Prostate gland (tissue), 2 donors: Measurements from ENCODE around the gene KIF5A. TPM values are rescaled to one million over a fixed set of nuclear protein-coding genes. Genes with fewer than 3 reads are reported as not detected.

Source experiments
- DNase-seq: peaks from one replicate; pipeline ENCODE4 v3.0.0-alpha.2; 2019; ENCODE audit warnings: low spot score
- H3K27ac ChIP-seq, 2 donors: fragments of 200-600 bp; sonication (generic); 2 replicates each; pipeline ENCODE4 v1.5.1; 2017 to 2019
- H3K27me3 ChIP-seq: fragments of 200-600 bp; sonication (generic); replicated peaks from 2 replicates; pipeline ENCODE4 v1.5.1; 2019; ENCODE audit not compliant: insufficient read depth
- H3K36me3 ChIP-seq, 2 donors: fragments of 200-600 bp; sonication (generic); 1 replicate in 1 of 2; 2 replicates in 1 of 2; pipeline versions ENCODE4 v1.5.1 to v1.8.1; 2017 to 2019
- H3K4me1 ChIP-seq: fragments of 200-600 bp; sonication (generic); replicated peaks from 2 replicates; pipeline ENCODE4 v1.5.1; 2019
- H3K4me3 ChIP-seq, 2 donors: fragments of 200-600 bp; sonication (generic); 2 replicates each; pipeline ENCODE4 v1.5.1; 2017 to 2019
- H3K9me3 ChIP-seq: fragments of 200-600 bp; sonication (generic); 2 replicates; pipeline ENCODE4 v1.5.1; 2017
- CTCF ChIP-seq, 4 experiments: fragments of 200-600 bp in 2 of 4; fragments of 450-650 bp in 2 of 4; sonication (generic) in 2 of 4; IDR thresholded peaks; 1 replicate in 3 of 4; 2 replicates in 1 of 4; pipeline ENCODE4 v1.5.1; 2016 to 2019; ENCODE audit warnings: antibody characterized with exemption in 4 of 4, mild to moderate bottlenecking in 2 of 4, moderate library complexity in 2 of 4
- POLR2A ChIP-seq: fragments of 450-650 bp; IDR thresholded peaks from one replicate; pipeline ENCODE4 v1.6.1; 2016; ENCODE audit warnings: antibody characterized with exemption, mild to moderate bottlenecking
- POLR2AphosphoS5 ChIP-seq: sonication (generic); formaldehyde crosslinking; IDR thresholded peaks from one replicate; pipeline ENCODE4 v1.6.1; 2017; ENCODE audit warnings: antibody characterized with exemption
- WGBS: methylation state at CpG from one replicate; pipeline ENCODE4 v1.1.5; 2018; 5-methylcytosine and 5-hydroxymethylcytosine counted together
- intact Hi-C: fragments of 100-400 bp; cut with DNase I; formaldehyde crosslinking; loops from one replicate; pipeline ENCODE4 v1.14.2; 2022
- total RNA-seq, 2 donors: library from RNA; depleted of rRNA; stranded (reverse); fragments of >200 nt; gene quantifications; one replicate each; pipeline ENCODE4 v1.1.0, GENCODE V29; 2016

The KIF5A gene
- total RNA-seq, 2 donors from 2014 or later, result 0.50 to 3.7 TPM

DNA sequence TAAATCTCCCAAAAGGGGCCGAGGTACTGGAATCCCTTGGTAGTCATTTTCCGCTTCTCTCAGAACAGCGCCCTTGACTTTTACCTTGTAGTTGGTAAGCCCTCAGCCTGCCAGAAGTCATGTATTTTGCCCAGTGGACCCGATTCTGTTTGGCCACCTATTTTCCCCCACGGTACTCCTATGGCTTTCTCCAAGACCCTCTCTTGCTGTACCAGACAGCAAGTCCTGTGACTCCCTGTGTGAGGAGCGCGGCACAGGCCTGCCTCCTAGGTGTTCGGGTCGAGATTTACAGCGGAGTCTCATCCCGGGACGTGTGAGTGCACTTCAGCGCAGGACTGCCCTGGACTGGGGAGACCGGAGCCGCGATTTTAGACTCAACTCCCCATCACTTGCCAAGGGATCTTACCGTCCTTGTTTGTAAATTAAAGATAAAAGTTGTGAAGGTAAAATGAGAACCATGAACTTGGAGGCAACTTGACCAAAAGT is 28.3 kb upstream of the KIF5A start:
- Histone ChIP-seq H3K27me3 (no peaks in the 10 kb centered on the region), H3K36me3 (peaks cover 5% of the 10 kb centered on the region in 2 donors), H3K4me1 (peaks cover 25% of the 10 kb centered on the region), H3K4me3 (peak overlapping the region; percentile 85 to 87), H3K9me3 (no peaks in the 10 kb centered on the region), H3K27ac (peak overlapping the region; percentile 99)
- WGBS, result 26% methylated on average over 17 of the region's 17 CpGs
- DNase-seq, result peak; percentile 40
- peak in 1 of 4 experiments; percentile 6 for TF ChIP-seq CTCF (IDR thresholded peaks at IDR 0.05)
- no peak for TF ChIP-seq POLR2AphosphoS5
- no peak for TF ChIP-seq POLR2A
- intact Hi-C loops, result loop anchor here (5.0 kb wide), 1 partner anchor 86 kb away; no protein-coding TSS in a partner anchor

- Histone ChIP-seq H3K4me3 (peak within 1 kb of the TSS; percentile 67 to 85), H3K4me1 (peaks cover 21% of the 10 kb centered on the region), H3K9me3 (no peaks in the 10 kb centered on the region), H3K27ac (peak within 1 kb of the TSS; percentile 99), H3K27me3 (no peaks in the 10 kb centered on the region), H3K36me3 (peaks cover 5 to 8% of the 10 kb centered on the region in 2 donors)
- intact Hi-C loops, result loop anchor here (5.0 kb wide), 1 partner anchor 85 kb away; no protein-coding TSS in a partner anchor
- DNase-seq, result peak; percentile 93
- TF ChIP-seq POLR2A, result peak; percentile 16
- TF ChIP-seq CTCF (IDR thresholded peaks at IDR 0.05), result no peak
- TF ChIP-seq POLR2AphosphoS5, result peak; percentile 77
- WGBS, result under 1% methylated on average over 34 of the region's 57 CpGs
These were observed 27.6 kb upstream of the KIF5A start, which contains the start of gene MBD6 for GRCh38 chr12:57522011-57522886. TSS of gene MBD6 (plus strand) at chr12:57522824. CDS start at chr12:57524304, 1,480 bp downstream.

GRCh38 chr12:57522887-57523705 is 26.7 kb upstream of the KIF5A start:
- Histone ChIP-seq H3K4me3 (peak overlapping the region; percentile 67 to 85), H3K27ac (peak overlapping the region; percentile 99), H3K4me1 (peaks cover 21% of the 10 kb centered on the region), H3K27me3 (no peaks in the 10 kb centered on the region), H3K9me3 (no peaks in the 10 kb centered on the region), H3K36me3 (peaks cover 5 to 8% of the 10 kb centered on the region in 2 donors)
- TF ChIP-seq POLR2AphosphoS5, result no peak
- TF ChIP-seq CTCF (IDR thresholded peaks at IDR 0.05), result peak in 1 of 4 experiments; percentile 23
- TF ChIP-seq POLR2A, result peak; percentile 59
- under 1% methylated on average over 23 of the region's 38 CpGs for WGBS
- intact Hi-C loops, result loop anchor here (5.0 kb wide), 1 partner anchor 84 kb away; no protein-coding TSS in a partner anchor
- DNase-seq, result peak; percentile 48

DNA sequence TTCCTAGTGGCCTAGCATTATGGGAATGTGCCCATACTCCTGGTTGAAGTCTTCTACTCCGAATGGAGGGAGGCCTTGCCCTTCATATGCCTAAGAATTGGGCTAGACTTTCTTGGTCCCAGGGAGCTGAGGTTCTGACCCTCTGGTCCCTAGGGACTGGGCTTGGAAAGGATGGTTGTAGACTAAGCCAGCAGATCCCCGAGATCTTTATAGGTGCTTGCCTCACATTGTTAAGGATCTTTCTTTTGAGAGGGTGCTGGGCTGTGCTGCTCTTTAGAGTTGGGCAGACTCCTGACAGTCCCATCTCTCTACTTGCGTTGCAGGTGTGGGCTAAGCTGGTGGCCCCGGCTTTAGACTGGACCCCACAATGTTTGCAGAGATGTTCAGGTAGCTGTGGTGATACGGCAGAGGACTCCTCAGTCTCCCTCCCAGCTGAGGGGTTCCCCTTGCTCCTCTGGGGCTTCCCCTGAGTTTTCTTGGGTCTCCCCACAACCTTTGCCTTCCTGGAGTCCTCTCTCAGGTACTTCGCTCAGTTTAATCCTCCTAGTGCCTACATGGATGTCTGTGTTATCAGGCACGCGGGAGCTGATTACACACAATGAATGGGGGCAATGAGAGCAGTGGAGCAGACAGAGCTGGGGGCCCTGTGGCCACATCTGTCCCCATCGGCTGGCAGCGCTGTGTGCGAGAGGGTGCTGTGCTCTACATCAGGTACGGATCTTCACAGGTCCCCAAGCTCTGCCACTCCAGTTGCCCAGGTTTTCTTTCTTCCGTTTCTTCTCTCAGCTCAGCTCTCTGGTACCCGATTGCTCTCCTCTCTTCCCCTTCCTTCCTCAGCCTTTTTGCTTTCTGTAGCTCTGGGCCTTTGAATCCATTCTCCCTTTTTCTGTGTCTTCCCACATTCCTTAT is 25.9 kb upstream of the KIF5A start:
- peaks cover 21% of the 10 kb centered on the region for H3K4me1 ChIP-seq
- H3K27ac ChIP-seq, result peak overlapping the region; percentile 99
- intact Hi-C loops, result loop anchor here (5.0 kb wide), 1 partner anchor 83 kb away; no protein-coding TSS in a partner anchor
- H3K36me3 ChIP-seq, result peaks cover 5 to 8% of the 10 kb centered on the region in 2 donors
- DNase-seq, result no peak
- no peak for TF ChIP-seq POLR2AphosphoS5
- no peak for TF ChIP-seq POLR2A
- no peak for TF ChIP-seq CTCF (IDR thresholded peaks at IDR 0.05)
- 59% methylated on average over 14 of the region's 14 CpGs for WGBS
- no peaks in the 10 kb centered on the region for H3K27me3 ChIP-seq
- H3K4me3 ChIP-seq, result peak overlapping the region; percentile 67 to 85
- H3K9me3 ChIP-seq, result no peaks in the 10 kb centered on the region
